Measurements from ENCODE around the gene POLR1G.

- TF ChIP-seq CTCF (conservative IDR thresholded peaks at IDR 0.05; ENCODE audit: low read length) (no peak), EZH2phosphoT487 (IDR thresholded peaks at IDR 0.05; ENCODE audit: borderline replicate concordance, low read depth, low read length) (no peak)
Measured at GRCh38 chr19:45356760-45357444, 49.5 kb upstream of the POLR1G start.

Data from OCI-LY7 (cell line).